ENCODE results near the gene TBX15.

TBX15 gene

DNA sequence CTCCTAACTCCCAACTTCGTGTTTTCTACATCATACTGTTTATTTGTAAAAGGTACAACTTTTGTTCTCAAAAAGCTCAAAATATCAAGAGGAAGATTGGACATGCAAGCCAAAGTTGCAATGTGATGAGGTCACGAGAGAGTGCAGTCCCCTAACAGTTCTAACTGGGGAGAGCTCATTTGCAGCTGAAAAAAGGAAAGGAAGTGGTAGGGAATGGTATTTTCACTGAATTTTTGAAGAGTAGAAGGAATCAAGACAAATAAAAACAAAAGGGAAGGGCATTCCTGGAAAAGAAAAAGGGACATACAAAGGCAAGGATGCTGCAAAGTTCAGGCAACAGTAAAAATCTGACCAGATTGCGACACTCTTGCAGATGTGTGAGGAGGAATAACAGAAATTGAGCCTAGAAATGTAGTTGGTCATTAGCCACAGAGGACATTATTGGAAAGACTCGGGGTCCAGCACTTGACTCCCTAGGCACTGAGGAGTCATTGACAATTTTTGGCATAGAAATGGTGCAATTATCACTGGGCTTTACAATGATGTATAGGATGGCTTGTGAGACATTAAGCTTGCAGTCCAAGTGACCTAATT is 67.9 kb downstream of the TBX15 start:
- TF ChIP-seq POLR2AphosphoS5 (IDR thresholded peaks at IDR 0.05; ENCODE audit: low read depth, low read length) = no peak
- TF ChIP-seq, protein P1, sequence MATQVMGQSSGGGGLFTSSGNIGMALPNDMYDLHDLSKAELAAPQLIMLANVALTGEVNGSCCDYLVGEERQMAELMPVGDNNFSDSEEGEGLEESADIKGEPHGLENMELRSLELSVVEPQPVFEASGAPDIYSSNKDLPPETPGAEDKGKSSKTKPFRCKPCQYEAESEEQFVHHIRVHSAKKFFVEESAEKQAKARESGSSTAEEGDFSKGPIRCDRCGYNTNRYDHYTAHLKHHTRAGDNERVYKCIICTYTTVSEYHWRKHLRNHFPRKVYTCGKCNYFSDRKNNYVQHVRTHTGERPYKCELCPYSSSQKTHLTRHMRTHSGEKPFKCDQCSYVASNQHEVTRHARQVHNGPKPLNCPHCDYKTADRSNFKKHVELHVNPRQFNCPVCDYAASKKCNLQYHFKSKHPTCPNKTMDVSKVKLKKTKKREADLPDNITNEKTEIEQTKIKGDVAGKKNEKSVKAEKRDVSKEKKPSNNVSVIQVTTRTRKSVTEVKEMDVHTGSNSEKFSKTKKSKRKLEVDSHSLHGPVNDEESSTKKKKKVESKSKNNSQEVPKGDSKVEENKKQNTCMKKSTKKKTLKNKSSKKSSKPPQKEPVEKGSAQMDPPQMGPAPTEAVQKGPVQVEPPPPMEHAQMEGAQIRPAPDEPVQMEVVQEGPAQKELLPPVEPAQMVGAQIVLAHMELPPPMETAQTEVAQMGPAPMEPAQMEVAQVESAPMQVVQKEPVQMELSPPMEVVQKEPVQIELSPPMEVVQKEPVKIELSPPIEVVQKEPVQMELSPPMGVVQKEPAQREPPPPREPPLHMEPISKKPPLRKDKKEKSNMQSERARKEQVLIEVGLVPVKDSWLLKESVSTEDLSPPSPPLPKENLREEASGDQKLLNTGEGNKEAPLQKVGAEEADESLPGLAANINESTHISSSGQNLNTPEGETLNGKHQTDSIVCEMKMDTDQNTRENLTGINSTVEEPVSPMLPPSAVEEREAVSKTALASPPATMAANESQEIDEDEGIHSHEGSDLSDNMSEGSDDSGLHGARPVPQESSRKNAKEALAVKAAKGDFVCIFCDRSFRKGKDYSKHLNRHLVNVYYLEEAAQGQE (IDR thresholded peaks at IDR 0.05; ENCODE audit: insufficient read depth in 1 of 2, low read depth in 2 of 2, low read length in 2 of 2) = no peak
- no peak for TF ChIP-seq FOXP2 (optimal IDR thresholded peaks at IDR 0.05; ENCODE audit: borderline replicate concordance, extremely low read depth, extremely low read length, insufficient read depth)
- TF ChIP-seq TAF1 (IDR thresholded peaks at IDR 0.05; ENCODE audit: borderline replicate concordance, insufficient read depth, low read length) = no peak
- TF ChIP-seq SIN3A (IDR thresholded peaks at IDR 0.05; ENCODE audit: borderline replicate concordance, insufficient read depth, low read length) = no peak

GRCh38 chr1:118918940-118919259 is 69.2 kb downstream of the TBX15 start:
- TF ChIP-seq FOXP2 (optimal IDR thresholded peaks at IDR 0.05; ENCODE audit: borderline replicate concordance, extremely low read depth, extremely low read length, insufficient read depth) (no peak), SIN3A (IDR thresholded peaks at IDR 0.05; ENCODE audit: borderline replicate concordance, insufficient read depth, low read length) (no peak), POLR2AphosphoS5 (IDR thresholded peaks at IDR 0.05; ENCODE audit: low read depth, low read length) (no peak), TAF1 (IDR thresholded peaks at IDR 0.05; ENCODE audit: borderline replicate concordance, insufficient read depth, low read length) (no peak)
- TF ChIP-seq, protein P1 (IDR thresholded peaks at IDR 0.05; ENCODE audit: insufficient read depth in 1 of 2, low read depth in 2 of 2, low read length in 2 of 2) = no peak

DNA sequence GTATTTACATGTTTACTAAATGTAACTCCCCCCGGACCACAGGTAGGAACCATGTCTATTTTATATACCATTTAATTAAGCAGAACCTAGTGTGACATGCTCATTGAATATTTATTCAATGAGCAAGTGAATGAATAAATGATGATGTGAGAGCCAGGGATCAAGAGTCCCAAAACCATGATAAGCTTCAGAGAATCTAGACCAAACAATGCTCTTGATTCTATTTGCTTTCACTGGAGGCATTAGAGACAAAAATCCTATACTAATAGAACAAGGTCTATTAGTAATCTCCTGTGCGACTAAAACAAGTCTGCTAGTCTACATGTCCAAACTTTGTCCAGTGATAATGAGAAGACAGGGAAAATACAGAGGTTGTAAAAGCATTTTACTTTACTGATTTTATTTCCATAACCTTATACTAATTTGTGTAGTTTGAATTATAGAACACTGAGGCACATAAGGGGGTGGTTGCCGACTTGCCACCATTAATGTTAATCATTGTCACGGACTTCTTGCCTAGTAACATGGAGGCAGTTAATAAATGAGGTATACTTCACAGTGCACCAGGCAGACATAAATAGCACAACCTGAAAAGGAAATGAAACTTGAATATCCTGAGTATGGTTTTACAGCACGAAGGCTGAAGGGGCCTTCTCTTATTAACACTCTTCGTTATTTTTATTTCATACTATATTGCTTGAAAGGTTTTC is 69.8 kb downstream of the TBX15 start:
- TF ChIP-seq POLR2AphosphoS5 (IDR thresholded peaks at IDR 0.05; ENCODE audit: low read depth, low read length) (no peak), SIN3A (IDR thresholded peaks at IDR 0.05; ENCODE audit: borderline replicate concordance, insufficient read depth, low read length) (no peak), TAF1 (IDR thresholded peaks at IDR 0.05; ENCODE audit: borderline replicate concordance, insufficient read depth, low read length) (no peak), FOXP2 (optimal IDR thresholded peaks at IDR 0.05; ENCODE audit: borderline replicate concordance, extremely low read depth, extremely low read length, insufficient read depth) (no peak)
- TF ChIP-seq, protein P1 (IDR thresholded peaks at IDR 0.05; ENCODE audit: insufficient read depth in 1 of 2, low read depth in 2 of 2, low read length in 2 of 2) = no peak

DNA sequence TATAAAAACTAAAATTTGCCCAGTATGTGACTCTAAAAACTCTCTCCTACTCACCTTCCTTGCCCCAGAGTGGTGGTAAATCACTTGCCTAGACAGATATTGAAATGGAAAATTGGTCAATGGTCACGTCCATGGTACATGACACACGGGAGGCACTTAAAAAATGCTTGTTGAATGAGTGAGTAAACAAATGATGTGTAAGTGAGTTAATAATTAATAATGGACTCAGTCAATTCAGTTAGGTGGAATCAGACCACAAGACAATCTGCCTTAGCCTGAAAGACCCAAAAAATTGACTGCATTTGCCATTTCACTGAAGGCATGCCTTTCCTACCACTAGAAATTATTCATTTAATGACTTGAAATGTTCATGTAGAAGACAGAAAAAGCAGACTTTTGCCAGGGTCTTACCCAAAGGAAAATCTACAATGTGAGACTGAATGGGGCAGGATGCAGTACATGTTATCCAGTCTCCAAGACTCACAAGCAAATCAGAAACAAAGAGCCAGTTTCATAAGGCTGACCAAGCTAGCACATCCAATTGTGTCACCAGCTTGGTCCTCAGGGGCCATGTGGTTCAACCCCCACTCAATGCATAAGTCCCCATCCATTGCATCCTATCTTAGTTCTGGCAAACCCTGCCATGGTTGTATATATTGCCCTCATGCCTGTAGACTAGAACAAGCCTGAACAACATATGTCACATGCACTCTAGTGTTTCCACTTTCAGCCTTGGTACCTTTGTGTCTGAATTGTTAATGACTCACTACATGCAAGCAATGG is 73.6 kb downstream of the TBX15 start:
- TF ChIP-seq POLR2AphosphoS5 (IDR thresholded peaks at IDR 0.05; ENCODE audit: low read depth, low read length) = no peak
- TF ChIP-seq TAF1 (IDR thresholded peaks at IDR 0.05; ENCODE audit: borderline replicate concordance, insufficient read depth, low read length) = no peak
- TF ChIP-seq FOXP2 (optimal IDR thresholded peaks at IDR 0.05; ENCODE audit: borderline replicate concordance, extremely low read depth, extremely low read length, insufficient read depth) = no peak
- TF ChIP-seq SIN3A (IDR thresholded peaks at IDR 0.05; ENCODE audit: borderline replicate concordance, insufficient read depth, low read length) = no peak
- TF ChIP-seq, protein P1 (IDR thresholded peaks at IDR 0.05; ENCODE audit: insufficient read depth in 1 of 2, low read depth in 2 of 2, low read length in 2 of 2) = no peak

All from PFSK-1 (cell line).